Gastrocnemius medialis (tissue), 4 donors: Measurements from ENCODE around the gene YIPF6.

Experiments
- POLR2A ChIP-seq, 2 donors: fragments of 450-650 bp; IDR thresholded peaks; one replicate each; pipeline ENCODE4 v1.6.1; 2017; ENCODE audit warnings: antibody characterized with exemption in 2 of 2, mild to moderate bottlenecking in 2 of 2, moderate library complexity in 2 of 2
- TF ChIP-seq, protein P1 (sequence below), 5 experiments: fragments of 450-650 bp in 3 of 5; fragments of 200-600 bp in 2 of 5; sonication (generic) in 2 of 5; IDR thresholded peaks in 4 of 5; conservative IDR thresholded peaks in 1 of 5; 1 replicate in 4 of 5; 2 replicates in 1 of 5; pipeline ENCODE4 v1.5.1; 2016 to 2019; ENCODE audit warnings: antibody characterized with exemption in 5 of 5, mild to moderate bottlenecking in 3 of 5, moderate library complexity in 3 of 5

DNA sequence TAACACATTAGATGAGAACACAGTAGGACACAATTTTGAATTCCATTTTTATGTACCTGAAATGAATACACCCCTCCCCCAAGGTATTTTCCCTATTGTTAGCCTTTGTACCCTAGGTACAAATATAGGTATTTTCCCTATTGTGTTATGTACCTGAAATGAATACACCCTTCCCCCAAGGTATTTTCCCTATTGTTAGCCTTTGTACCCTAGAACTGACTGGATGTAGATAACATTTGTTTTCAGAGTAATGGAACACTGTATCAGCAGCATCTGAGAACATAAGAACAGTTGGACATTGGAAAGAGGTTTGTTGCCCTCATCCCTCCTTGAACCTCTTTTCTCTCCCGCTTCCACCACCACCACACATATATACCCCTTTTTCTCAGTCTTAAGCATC lies 37.6 kb downstream of the YIPF6 start:
- TF ChIP-seq, protein P1, sequence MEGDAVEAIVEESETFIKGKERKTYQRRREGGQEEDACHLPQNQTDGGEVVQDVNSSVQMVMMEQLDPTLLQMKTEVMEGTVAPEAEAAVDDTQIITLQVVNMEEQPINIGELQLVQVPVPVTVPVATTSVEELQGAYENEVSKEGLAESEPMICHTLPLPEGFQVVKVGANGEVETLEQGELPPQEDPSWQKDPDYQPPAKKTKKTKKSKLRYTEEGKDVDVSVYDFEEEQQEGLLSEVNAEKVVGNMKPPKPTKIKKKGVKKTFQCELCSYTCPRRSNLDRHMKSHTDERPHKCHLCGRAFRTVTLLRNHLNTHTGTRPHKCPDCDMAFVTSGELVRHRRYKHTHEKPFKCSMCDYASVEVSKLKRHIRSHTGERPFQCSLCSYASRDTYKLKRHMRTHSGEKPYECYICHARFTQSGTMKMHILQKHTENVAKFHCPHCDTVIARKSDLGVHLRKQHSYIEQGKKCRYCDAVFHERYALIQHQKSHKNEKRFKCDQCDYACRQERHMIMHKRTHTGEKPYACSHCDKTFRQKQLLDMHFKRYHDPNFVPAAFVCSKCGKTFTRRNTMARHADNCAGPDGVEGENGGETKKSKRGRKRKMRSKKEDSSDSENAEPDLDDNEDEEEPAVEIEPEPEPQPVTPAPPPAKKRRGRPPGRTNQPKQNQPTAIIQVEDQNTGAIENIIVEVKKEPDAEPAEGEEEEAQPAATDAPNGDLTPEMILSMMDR (IDR thresholded peaks at IDR 0.05 in 4 of 5, conservative IDR thresholded peaks at IDR 0.05 in 1 of 5) = no peak
- TF ChIP-seq POLR2A (IDR thresholded peaks at IDR 0.05) = no peak
